HuH-7 (cell line): ENCODE results near the gene SDHB.

Experiments
- DNase-seq: peaks from one replicate; pipeline ENCODE4 v3.0.0; 2011; ENCODE audit warnings: low spot score

Gene SDHB

GRCh38 chr1:16986113-16986512 is 67.7 kb downstream of the SDHB start:
- DNase-seq, result no peak

DNA sequence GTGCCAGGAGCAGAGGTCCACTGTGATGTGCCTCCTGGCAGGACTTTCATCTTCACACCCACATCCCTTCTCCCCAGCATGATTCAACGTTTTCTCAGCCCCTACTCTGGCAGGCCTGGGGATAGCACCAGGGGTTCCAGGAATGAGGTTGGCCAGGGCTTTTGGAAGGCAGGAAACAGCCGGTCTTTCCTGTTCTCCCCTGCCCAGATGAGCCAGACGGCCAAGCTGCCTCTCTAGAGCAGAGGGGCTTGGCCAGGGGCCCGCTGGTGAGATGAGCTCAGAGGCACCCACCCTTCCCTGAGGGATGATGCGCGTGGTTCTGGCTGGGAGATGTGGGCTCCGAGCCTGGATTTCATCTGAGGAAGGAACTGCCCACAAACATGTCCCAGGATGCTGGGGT is 69.1 kb downstream of the SDHB start:
- DNase-seq, result no peak

- no peak for DNase-seq
These were observed 70.2 kb downstream of the SDHB start for GRCh38 chr1:16983649-16984048.

GRCh38 chr1:16982902-16983301 is 70.9 kb downstream of the SDHB start:
- DNase-seq, result no peak

DNA sequence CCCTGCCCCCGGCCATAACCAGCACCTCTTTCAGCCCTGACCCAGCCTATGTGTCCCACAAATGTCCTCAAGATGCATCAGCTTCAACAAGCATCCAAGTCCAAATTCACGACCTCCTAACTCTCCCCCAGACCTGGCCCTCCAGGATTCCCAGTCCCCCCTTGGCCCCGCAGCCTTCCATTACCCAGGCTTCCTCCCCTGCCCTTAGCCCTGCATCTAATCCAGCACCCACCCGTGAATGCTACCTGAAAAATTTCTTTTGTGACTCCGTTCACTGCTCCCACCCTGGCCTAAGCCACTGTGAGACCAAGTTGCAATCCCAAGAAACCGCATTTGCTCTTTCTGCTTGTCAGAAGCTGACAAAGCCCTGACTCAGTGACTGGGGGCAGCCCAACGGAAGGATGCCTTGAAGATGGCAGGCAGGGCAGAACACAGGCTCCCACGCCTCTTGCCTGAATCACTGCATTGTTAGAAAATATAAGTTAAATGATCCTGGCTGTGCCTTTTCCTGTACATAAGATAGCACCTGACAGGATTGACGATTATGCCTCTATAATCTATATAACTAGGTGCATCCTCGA is 72.5 kb downstream of the SDHB start:
- DNase-seq, result no peak

- peak; percentile 61 for DNase-seq
These were observed 73.2 kb downstream of the SDHB start, which contains the start of gene MFAP2 for GRCh38 chr1:16980473-16981268. MFAP2 (minus strand) TSS chr1:16980620; CDS start chr1:16978273, 2,347 bp downstream.

GRCh38 chr1:16979475-16980327 is 74.1 kb downstream of the SDHB start:
- DNase-seq, result no peak

DNA sequence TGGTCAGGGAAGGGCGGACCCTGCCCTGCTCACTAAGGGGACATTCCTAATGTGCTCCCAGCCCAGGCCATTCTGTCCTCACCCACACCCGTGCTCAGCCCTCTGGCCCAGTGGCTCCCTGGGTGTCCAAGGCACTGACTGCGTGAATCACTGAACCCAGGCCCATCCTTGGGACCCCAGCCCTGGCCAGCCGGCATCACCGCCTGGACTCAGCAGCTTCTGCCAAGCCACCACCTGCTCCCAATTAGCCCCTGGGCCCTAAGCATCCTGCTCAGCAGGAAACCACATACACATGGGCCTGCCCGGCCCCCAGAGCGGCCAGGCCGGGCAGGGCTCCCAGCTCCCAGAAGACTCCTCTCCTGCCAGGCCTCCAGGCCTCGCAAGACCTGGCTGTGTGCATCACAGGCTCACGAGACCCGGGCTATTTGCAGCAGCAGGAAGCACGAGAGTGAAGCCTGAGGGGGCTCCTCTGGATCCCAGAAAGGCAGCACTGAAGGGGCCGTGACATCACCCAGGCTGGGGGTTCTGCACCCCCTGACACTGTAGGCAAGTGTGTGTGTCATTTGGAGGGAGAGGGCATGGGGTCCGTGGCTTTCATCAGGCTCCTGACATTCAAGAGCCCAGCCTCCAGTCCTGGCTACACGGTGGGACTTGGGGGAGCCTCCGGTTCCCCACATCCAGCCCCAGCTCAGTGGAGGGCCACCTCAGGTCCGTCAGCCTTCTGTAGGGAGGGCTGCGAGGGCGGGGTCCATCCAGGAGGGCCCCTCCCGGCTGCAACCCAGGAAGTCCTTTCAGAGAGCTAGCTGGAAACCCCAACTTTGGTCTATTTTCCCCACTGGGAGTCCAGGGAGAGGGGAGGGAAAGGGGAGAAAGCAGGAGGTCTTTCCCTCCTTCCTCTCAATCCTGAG is 75.0 kb downstream of the SDHB start:
- no peak for DNase-seq

GRCh38 chr1:16978139-16978538 is 75.7 kb downstream of the SDHB start:
- no peak for DNase-seq

GRCh38 chr1:16977377-16977776 is 76.5 kb downstream of the SDHB start:
- DNase-seq, result no peak

DNA sequence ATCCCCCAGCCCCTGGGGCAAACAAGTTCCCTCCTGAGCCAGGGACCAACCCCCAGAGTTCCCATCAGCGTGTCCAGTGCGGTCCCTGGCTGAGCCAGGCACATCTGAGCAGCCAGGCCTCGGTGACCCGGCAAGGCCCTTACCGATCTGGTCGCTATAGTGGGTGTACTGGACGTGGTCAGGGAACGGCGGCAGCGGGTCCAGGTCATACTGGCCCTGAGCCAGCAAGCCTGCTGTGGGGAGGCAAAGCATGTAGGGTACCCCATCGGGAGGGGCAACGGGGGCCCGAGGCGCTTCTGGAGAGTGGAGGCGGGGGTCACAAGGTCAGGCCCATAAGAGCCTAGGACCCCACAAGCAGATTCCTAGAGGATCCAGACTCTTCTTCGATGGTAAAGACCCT is 76.9 kb downstream of the SDHB start:
- DNase-seq, result no peak

DNA sequence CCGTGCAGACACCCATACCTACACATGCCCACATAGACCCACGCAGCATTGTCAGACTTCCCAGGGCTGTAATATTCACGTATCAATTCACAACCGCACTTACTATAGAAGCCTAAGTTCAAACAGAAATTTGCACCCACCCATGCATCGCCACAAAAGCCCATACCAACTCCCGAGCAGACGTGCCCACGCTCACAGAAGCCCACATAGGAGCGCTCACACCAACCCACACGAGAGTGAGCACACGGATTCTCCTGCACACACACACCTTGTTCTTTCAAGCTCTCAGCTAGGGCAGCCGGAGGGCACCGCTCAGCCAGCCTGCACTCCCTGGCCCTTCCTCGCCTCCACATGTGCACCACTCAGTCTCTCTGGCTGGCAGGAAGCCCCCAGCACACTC is 78.0 kb downstream of the SDHB start:
- no peak for DNase-seq

DNA sequence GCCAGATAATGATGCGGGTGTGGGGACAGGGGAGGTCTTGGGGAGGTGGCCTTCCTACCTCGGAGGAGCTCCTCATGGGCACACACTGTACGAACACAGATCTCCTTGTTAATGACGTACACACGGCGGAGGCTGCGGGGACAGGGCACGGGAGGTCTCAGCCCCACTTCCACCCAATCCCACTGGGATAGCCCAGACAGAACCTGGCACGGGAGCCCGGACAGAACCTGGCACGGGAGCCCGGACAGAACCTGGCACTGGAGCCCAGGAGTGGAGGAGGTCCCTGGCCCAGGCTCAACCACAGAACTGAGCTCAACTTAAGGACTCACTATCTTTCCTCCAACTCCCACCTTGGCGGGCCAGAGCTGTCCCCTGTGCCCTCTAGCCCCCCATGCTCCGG is 78.6 kb downstream of the SDHB start:
- no peak for DNase-seq

DNA sequence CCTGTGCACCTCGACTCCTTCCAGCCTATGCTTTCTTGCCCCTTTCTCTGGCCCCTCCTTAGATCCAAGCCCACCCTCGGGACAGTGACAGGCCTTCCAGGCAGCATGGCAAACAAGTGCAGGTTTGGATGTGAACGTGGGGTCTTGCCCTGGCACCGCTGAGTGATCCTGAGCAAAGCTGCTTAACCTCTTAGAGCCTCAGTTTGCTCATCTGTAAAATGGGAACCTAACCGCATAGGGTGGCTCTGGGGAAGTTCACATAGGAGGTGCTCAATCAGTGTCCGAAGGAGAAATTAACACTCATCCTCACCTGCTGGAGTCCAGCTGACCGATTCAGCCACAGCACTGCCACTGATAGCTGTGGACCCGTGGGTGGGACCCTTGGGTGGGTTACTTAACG is 80.6 kb downstream of the SDHB start:
- no peak for DNase-seq

GRCh38 chr1:16972189-16972895 is 81.5 kb downstream of the SDHB start:
- DNase-seq, result no peak

GRCh38 chr1:16971341-16972188 is 82.3 kb downstream of the SDHB start:
- no peak for DNase-seq

GRCh38 chr1:16970132-16970910 is 83.5 kb downstream of the SDHB start:
- no peak for DNase-seq

DNA sequence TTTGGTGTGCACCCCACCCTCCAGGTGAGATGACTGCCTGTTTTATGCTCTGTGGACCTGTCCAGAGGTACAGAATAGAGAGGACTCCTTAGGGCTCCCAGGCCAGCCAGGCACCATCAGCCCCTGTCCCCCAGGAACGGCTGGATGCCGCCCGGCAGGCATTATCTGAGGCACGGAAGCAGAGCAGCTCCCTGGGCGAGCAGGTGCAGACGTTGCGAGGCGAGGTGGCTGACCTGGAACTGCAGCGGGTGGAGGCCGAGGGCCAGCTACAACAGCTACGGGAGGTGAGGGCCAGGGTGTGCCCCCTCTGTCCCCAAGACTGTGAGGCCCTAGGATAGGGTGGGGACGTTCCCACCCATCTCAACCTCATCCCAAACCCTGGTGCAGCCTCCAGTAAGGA is 84.2 kb downstream of the SDHB start:
- DNase-seq, result no peak

DNA sequence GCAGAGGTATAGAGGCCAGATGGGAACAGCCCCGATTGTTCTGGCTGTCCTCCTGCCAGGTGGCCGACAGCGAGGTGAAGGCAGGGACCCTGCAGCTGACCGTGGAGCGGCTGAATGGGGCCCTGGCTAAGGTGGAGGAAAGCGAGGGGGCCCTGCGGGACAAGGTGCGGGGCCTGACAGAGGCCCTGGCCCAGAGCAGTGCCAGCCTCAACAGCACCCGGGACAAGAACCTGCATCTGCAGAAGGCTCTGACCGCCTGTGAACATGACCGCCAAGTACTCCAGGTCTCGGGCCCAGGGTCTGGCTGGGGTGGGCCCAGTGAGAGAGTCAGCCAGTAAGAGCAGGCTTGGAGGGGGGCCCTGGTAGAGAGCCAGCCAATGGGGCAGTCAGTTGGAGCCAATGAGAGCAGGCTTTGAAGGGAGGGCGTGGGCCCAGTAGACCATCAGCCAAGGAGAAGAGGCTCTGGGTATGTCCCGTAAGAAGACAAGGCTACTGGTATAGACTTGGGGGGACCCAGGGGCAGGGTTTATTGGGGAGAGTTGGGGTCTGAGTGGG is 84.7 kb downstream of the SDHB start:
- DNase-seq, result no peak
